ENCODE measurements around the gene TSHZ2.
"Not testable (repeated sequence)": the region's sequence is repeated elsewhere in the genome, so short reads cannot be mapped to it uniquely, and the experiment has no call there.

The TSHZ2 gene

DNA sequence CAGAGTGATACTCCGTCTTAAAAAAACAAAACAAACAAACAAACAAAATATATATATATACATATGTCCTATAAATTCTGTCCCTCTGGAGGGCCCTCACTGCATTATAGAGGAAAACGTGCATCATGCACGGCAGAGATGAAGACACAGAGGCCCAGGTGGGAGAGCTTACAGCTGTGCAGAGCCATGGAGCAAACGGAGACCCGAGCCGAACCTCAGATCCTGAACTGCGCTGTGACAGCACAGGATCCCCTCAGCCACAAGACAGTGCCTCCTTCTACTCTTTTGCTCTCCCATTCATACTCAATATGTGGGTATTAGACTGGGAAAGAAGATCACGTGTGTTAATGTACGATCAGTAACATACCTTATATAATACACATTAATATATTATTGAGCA lies 539.9 kb downstream of the TSHZ2 start:
- H3K36me3 Mint-ChIP-seq (ENCODE audit: low read depth) = peaks cover 6% of the 10 kb centered on the region
- no peaks in the 10 kb centered on the region for H3K4me1 Mint-ChIP-seq
- no peaks in the 10 kb centered on the region for H3K27me3 Mint-ChIP-seq (ENCODE audit: low read depth)
- no peak overlapping the region for H3K4me3 Mint-ChIP-seq
- no peak overlapping the region for H3K27ac Mint-ChIP-seq
- TF ChIP-seq, protein P1, sequence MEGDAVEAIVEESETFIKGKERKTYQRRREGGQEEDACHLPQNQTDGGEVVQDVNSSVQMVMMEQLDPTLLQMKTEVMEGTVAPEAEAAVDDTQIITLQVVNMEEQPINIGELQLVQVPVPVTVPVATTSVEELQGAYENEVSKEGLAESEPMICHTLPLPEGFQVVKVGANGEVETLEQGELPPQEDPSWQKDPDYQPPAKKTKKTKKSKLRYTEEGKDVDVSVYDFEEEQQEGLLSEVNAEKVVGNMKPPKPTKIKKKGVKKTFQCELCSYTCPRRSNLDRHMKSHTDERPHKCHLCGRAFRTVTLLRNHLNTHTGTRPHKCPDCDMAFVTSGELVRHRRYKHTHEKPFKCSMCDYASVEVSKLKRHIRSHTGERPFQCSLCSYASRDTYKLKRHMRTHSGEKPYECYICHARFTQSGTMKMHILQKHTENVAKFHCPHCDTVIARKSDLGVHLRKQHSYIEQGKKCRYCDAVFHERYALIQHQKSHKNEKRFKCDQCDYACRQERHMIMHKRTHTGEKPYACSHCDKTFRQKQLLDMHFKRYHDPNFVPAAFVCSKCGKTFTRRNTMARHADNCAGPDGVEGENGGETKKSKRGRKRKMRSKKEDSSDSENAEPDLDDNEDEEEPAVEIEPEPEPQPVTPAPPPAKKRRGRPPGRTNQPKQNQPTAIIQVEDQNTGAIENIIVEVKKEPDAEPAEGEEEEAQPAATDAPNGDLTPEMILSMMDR (IDR thresholded peaks at IDR 0.05; ENCODE audit: unreplicated experiment in 3 of 3) = no peak
- H3K9me3 Mint-ChIP-seq = peaks cover 15% of the 10 kb centered on the region

DNA sequence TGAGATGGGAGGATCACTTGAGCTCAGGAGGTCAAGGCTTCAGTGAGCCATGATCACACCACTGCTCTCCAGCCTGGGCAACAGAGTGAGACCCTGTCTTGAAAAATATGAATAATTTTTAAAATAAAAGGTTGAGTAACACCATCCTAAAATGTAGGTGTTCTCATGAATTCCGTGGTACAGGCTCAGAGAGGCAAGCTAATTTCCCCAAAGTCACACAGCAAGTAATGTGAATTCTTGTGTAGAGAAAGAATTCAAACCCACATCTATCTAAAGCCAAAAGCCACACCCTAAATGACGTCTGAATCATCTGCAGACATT lies 541.0 kb downstream of the TSHZ2 start:
- Mint-ChIP-seq H3K4me3 (no peak overlapping the region), H3K36me3 (ENCODE audit: low read depth) (peaks cover 6% of the 10 kb centered on the region), H3K27me3 (ENCODE audit: low read depth) (no peaks in the 10 kb centered on the region), H3K4me1 (no peaks in the 10 kb centered on the region), H3K27ac (peak overlapping the region in 1 of 3 experiments; percentile 26), H3K9me3 (peaks cover 13% of the 10 kb centered on the region)
- TF ChIP-seq, protein P1 (IDR thresholded peaks at IDR 0.05; ENCODE audit: unreplicated experiment in 3 of 3) = no peak

DNA sequence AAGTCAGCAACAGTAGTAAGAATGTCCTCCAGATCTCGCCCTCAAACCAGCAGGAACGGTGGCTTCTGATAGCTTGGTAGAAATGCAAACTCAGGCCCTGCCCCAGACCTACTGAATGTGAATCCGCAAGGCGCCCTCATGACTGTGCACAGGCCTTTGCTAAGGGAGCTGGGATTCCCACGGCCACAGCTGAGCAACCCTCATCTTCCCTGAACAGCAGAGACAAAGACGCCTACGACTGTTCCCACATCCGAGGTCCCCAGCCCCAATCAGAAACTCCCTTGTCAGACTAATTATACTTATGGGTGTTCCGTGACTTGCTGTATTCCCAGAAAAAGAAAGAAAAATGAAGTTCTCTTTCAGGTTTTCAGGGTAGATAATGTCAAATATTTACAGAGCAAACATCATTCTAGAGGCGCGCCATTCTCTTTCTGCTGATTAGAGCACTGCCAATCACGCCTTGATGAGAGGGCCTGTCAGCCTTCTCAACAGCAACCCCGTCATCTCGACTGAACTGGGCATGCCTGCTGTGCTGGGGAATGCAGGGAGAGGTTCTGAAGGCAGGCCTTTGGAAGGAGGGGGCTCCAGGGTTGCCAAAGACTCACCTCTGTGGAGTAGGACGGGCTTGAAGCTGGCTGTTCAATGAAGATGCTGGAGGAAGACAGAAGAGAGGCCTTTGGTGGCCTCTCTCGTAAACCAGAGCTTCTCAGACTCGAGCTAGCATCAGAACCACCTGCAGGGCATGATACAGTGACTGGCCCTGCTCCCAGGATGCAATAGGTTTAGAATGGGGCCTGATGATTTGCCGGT lies 541.5 kb downstream of the TSHZ2 start:
- TF ChIP-seq, protein P1 (IDR thresholded peaks at IDR 0.05; ENCODE audit: unreplicated experiment in 3 of 3) = no peak
- H3K4me1 Mint-ChIP-seq = no peaks in the 10 kb centered on the region
- no peak overlapping the region for H3K4me3 Mint-ChIP-seq
- H3K9me3 Mint-ChIP-seq = peaks cover 13% of the 10 kb centered on the region
- H3K27me3 Mint-ChIP-seq (ENCODE audit: low read depth) = no peaks in the 10 kb centered on the region
- H3K27ac Mint-ChIP-seq = peak overlapping the region in 1 of 3 experiments; percentile 26
- peaks cover 6% of the 10 kb centered on the region for H3K36me3 Mint-ChIP-seq (ENCODE audit: low read depth)

DNA sequence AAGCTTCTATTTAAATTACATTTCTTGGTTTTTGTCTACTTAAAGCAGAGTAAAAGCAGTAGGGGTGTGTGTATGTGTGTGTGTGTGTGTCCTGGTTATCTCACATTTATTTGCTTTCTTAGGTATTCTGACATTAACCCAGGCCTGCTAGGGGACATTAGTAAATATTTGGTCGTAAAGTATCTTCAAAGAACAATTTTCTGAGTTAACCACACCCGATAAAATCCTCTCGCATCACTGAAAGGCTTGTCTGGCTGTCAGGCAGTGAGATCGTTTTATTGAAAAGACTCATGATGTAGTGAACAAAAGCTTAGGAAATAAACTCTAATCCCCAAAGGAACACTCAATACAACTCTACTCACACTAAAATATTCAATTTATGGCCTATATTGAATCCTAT lies 543.6 kb downstream of the TSHZ2 start:
- H3K36me3 Mint-ChIP-seq (ENCODE audit: low read depth) = peaks cover under 1% of the 10 kb centered on the region
- H3K4me1 Mint-ChIP-seq = no peaks in the 10 kb centered on the region
- no peak overlapping the region for H3K4me3 Mint-ChIP-seq
- no peaks in the 10 kb centered on the region for H3K27me3 Mint-ChIP-seq (ENCODE audit: low read depth)
- TF ChIP-seq, protein P1 (IDR thresholded peaks at IDR 0.05; ENCODE audit: unreplicated experiment in 3 of 3) = no peak
- no peak overlapping the region for H3K27ac Mint-ChIP-seq
- H3K9me3 Mint-ChIP-seq = peaks cover 3% of the 10 kb centered on the region

DNA sequence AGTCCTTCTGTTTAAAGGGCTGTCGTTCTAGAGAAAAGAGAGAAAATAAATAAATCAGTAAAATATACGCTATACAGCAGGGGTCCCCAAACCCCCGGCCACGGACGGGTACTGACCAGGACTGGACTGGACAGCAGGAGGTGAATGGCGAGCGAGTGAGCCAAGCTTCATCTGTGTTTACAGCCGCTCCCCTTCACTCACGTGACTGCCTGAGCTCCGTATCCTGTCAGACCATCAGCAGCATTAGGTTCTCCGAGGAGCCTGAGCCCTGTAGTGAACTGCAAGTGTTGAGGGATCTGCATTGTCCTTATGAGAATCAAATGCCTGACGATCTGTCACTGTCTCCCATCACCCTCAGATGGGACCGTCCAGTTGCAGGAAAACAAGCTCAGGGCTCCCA lies 545.0 kb downstream of the TSHZ2 start:
- H3K4me1 Mint-ChIP-seq = no peaks in the 10 kb centered on the region
- no peaks in the 10 kb centered on the region for H3K36me3 Mint-ChIP-seq (ENCODE audit: low read depth)
- no peak overlapping the region for H3K4me3 Mint-ChIP-seq
- no peaks in the 10 kb centered on the region for H3K9me3 Mint-ChIP-seq
- H3K27me3 Mint-ChIP-seq (ENCODE audit: low read depth) = no peaks in the 10 kb centered on the region
- TF ChIP-seq, protein P1 (IDR thresholded peaks at IDR 0.05; ENCODE audit: unreplicated experiment in 3 of 3) = no peak
- no peak overlapping the region for H3K27ac Mint-ChIP-seq

DNA sequence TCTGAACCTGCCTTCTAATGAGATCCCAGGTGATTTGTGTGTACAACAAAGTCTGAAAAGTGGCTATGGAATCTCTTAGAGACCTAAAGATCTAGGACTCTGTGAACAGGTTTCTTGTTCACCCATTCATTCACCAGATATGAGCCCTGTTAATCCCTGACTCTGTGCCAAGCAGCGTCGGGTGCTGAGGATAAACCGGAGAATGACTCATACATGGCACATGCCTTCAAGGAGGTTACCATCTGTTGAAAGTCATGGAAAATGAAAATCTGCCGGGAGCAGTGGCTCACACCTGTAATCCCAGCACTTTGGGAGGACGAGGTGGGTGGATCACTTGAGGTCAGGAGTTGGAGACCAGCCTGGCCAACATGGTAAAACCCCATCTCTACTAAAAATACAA lies 549.3 kb downstream of the TSHZ2 start:
- H3K4me1 Mint-ChIP-seq; H3K27ac Mint-ChIP-seq; H3K4me3 Mint-ChIP-seq; H3K9me3 Mint-ChIP-seq; H3K27me3 Mint-ChIP-seq (ENCODE audit: low read depth); H3K36me3 Mint-ChIP-seq (ENCODE audit: low read depth): not testable (repeated sequence)
